Activated T-cell treated with anti-CD3 and anti-CD28 coated beads, Interleukin-2, amount 50 U/mL, for 24 hours (primary cell): Measurements from ENCODE around the gene ZNF747.
"Not testable (repeated sequence)": the region's sequence is repeated elsewhere in the genome, so short reads cannot be mapped to it uniquely, and the experiment has no call there.

Source experiments
- DNase-seq: peaks from one replicate; pipeline ENCODE4 v3.0.0-alpha.2; 2020
- H3K27ac Mint-ChIP-seq: 2 replicates; pipeline ENCODE4 v1.8.0; 2020; ENCODE audit warnings: mild to moderate bottlenecking, mixed read lengths
- H3K27me3 Mint-ChIP-seq: 2 replicates; pipeline ENCODE4 v1.8.0; 2020; ENCODE audit warnings: mixed read lengths
- H3K36me3 Mint-ChIP-seq: 2 replicates; pipeline ENCODE4 v1.8.0; 2020; ENCODE audit warnings: low read depth, mixed read lengths
- H3K4me1 Mint-ChIP-seq: 2 replicates; pipeline ENCODE4 v1.8.0; 2020; ENCODE audit warnings: low read depth, mixed read lengths
- H3K4me3 Mint-ChIP-seq: 2 replicates; pipeline ENCODE4 v1.8.0; 2020; ENCODE audit warnings: mild to moderate bottlenecking, moderate library complexity, mixed read lengths
- H3K9me3 Mint-ChIP-seq: 2 replicates; pipeline ENCODE4 v1.8.0; 2020; ENCODE audit warnings: mixed read lengths

ZNF747 gene

DNA sequence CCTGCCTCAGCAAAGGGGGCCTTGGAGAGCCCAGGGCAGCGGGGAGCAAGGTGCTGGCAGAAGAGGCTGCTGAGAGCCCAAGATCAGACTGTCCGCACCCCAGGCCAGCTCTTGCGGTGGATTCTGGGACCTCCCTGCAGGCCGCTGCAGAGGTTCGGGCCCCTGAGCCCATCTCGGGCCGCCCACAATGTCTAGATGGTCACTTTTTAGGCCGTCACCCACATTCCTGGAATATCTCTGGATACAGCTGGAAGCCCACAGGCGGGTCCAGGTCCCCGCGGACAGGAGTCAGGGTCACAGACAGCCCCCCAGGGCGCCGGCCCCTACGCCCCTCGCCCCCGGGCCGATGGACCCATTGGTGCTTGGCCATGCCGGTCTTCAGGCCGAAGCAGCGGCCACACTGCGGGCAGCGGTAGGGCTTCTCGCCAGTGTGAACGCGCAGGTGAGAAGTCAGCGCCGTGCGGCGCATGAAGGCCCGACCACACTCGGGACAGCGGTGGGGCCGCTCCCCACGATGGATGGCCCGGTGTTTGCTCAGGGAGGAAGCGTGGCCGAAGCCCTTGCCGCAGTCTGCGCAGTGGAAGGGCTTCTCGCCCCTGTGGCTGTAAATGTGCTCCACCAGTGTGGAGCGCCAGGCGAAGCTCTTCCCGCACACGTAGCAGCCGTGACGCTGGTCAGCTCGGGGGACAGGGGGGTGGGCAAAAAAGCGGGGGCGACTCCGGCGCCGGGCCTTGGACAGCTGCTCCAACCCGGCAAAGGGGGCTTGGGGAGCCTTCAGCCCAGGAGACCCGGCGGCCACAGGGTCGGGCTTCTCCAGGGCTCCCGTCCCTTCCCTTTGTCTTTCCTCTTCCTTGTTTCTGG lies 2.1 kb downstream of the ZNF747 start:
- Mint-ChIP-seq H3K9me3 (no peaks in the 10 kb centered on the region), H3K27me3 (no peaks in the 10 kb centered on the region), H3K4me1 (peaks cover 50% of the 10 kb centered on the region), H3K36me3 (peaks cover 62% of the 10 kb centered on the region), H3K27ac (peak overlapping the region; percentile 87), H3K4me3 (peak overlapping the region; percentile 85)
- DNase-seq, result no peak

DNA sequence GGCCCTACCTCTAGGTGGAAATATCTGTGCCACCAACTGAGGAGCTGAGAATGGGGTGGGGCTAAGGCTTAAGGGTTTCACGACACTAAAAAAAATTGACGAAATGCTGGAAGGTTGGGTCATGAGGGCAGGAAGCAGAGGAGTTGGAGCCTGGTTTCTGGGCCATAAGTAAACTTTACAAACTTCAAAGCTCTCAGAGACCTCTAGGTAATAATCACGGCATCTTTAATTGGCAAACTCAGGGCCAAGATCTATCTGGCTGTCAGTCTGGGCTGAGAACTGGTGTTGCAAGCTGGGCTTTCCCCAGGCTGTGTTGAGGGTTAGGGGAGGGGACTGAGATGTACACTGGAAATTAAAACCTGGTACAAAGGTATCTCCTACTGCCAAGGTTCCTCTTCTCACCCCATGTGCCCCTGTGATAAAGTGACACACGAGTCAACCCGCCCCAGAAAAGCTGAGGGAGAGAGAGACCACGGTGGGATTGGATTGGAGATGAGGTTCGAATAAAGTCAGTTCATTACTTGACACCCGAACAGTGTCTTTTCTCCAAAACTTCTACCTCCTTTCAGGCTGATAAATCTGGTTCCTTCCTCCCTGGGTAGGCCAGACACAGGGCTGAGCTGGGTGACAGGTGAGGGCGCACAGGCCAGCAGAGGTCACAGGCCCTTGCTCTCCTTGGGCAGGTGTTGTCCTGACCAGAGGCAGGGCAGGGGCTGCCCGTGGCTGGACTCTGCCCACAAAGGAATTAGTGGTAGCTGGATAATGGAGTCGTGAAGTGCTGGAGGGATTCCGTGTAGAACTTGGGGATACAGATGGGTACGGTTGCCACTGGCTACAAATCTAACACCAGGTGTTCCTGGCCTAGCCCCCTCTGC lies 4.3 kb downstream of the ZNF747 start:
- Mint-ChIP-seq H3K4me3 (no peak overlapping the region), H3K27ac (peak overlapping the region; percentile 76), H3K36me3 (peaks cover 41% of the 10 kb centered on the region), H3K27me3 (no peaks in the 10 kb centered on the region), H3K4me1 (peaks cover 40% of the 10 kb centered on the region), H3K9me3 (no peaks in the 10 kb centered on the region)
- no peak for DNase-seq

DNA sequence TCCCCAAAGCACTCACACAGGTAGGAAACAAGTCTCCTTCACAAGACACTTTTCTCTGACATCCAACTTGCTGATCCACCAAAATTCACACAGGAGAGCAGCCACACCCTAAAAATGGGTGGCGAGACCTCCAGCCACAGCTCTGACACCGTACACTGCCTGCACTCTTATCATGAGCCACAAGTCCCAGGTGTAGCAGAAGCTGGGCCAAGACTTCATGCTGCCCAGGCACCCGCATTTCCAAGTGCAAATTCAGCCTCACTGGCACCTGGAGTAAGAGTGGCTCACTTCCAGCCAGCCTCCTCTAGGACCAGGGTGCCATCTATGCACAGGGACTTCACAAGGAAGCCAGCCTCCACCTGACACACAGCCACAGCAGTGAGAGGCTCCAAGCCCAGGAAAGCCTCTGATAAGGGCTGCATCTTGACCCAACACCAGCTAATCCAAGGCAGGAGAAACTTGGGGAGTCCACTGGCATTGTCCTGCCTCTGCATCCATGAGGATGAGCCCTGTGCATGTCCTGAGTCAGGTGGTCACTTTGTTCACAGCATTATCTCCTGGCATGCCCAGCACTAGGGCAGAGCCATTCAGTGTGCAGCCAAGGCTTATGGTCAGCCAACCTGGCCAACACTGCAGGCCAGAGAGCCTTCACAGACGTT lies 5.7 kb downstream of the ZNF747 start:
- H3K4me1 Mint-ChIP-seq, result peaks cover 45% of the 10 kb centered on the region
- no peak overlapping the region for H3K4me3 Mint-ChIP-seq
- DNase-seq, result no peak
- H3K27me3 Mint-ChIP-seq, result no peaks in the 10 kb centered on the region
- H3K36me3 Mint-ChIP-seq, result peaks cover 37% of the 10 kb centered on the region
- H3K9me3 Mint-ChIP-seq, result no peaks in the 10 kb centered on the region
- H3K27ac Mint-ChIP-seq, result peak overlapping the region; percentile 73

DNA sequence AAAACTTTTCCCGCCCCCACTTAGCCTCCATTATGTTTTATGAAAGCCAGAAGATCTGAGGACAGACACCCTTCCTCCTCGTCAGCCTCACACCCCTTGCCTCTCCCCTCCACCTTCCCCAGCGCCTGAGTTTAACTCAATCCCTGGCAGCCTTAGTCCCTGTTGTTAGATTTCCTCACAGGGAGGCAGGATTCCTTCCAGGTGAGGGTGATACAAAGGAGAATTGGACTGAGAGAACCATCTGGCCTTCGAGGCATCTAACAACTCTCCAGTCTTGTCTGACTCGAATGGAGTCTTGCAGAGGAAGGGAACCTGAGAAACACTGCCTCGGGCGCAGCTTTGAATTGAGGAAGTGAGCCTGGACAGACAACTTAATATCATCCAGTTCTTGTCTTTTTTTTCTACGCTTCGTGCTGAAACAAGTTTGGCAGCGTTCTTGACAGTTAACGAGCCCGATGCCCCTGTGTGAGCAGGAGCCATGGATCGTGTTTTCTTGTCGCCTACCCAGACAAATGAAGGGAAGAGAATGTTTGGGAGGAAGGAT lies 7.0 kb downstream of the ZNF747 start:
- DNase-seq, result no peak

DNA sequence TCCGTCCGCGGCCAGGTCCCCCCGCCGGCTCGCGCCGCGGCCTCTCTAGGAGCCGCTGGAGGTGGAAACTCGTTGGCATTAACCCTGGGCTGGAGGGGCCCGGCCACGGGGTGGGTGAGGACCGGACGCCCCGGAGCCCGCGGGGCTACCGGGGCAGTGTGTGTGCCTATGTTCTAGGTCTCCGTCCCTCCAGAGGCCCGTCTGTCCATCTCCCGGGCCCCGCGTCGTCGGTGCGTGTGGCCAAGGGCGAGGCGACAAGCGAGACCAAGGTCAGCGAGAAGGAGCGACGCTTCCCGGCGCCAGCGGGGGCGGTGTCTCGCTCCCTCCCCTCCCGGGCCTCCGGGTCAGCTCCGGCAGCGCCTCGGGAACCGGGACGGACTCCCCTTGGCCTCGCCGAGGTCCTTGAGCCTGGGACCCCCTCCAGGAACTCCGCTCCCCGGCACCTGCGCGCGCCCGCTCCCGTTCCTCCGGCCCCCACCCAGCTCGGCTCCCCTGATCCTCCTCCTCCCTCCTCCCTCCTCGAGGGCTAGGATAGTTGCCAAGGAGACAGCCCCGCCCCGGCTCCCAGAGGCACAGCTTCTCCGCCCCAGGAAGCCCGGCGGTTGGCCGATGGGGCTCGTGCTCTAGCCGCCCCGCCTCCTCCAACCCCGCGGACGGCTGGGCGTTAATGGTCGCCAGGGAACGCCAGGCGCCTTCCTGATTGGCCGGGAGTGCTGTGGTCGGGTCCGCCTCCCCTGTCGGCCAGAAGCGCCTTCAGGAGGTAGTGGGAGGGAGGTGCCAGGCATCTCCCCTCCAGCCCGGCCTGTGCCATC lies 7.6 kb downstream of the ZNF747 start:
- peak; percentile 95 for DNase-seq
- no peaks in the 10 kb centered on the region for H3K9me3 Mint-ChIP-seq
- H3K27ac Mint-ChIP-seq, result peak overlapping the region; percentile 76
- peak overlapping the region; percentile 74 for H3K4me3 Mint-ChIP-seq
- peaks cover 28% of the 10 kb centered on the region for H3K36me3 Mint-ChIP-seq
- H3K4me1 Mint-ChIP-seq, result peaks cover 43% of the 10 kb centered on the region
- no peaks in the 10 kb centered on the region for H3K27me3 Mint-ChIP-seq

More for the DNA sequence above, 7.0 kb downstream of the ZNF747 start:
- peak overlapping the region; percentile 74 for H3K4me3 Mint-ChIP-seq
- peaks cover 42% of the 10 kb centered on the region for H3K4me1 Mint-ChIP-seq
- peaks cover 29% of the 10 kb centered on the region for H3K36me3 Mint-ChIP-seq
- H3K27me3 Mint-ChIP-seq, result no peaks in the 10 kb centered on the region
- peak overlapping the region; percentile 76 for H3K27ac Mint-ChIP-seq
- no peaks in the 10 kb centered on the region for H3K9me3 Mint-ChIP-seq

DNA sequence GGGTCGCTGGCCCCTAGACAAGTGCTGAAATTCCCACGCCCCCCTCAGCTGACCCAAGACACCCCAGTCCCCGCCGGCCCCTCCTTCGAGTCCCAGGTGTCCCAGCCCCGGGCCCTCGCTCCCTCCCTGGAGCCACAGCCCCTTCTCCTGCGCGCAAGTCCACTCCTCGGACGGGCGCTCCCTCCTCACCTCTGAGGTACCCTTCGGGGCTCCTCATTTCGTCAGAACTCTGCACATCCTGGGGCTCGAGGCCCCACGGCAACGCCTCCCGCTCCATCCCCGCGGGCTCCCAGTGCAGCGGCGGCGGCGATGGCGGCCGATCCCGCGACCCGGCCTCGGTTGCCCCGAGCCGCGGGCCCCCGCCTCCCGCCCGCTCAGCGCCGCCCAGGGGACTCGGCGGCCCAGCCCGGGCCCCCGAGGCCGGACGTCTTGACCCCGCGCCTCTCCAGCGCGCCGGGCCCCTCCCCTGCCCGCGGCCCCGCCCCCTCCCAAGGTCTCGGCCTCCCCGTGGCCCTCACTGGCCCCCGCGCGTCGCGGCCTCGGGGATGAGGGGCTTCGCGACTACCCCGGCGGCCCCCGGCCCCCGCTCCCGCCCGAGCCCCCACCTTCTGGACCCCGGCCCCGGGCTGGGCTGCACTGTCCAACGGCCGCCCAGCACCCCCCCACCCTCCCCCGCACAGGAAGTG lies 8.4 kb downstream of the ZNF747 start, which contains the start of gene ZNF768:
ZNF768 (minus strand) TSS at position 430 of the 686 bp plus-strand sequence; CDS start at position 277, 153 bp downstream.
- Mint-ChIP-seq H3K9me3 (no peaks in the 10 kb centered on the region), H3K36me3 (peaks cover 28% of the 10 kb centered on the region), H3K4me3 (peak within 1 kb of the TSS; percentile 81), H3K27me3 (no peaks in the 10 kb centered on the region), H3K4me1 (peaks cover 43% of the 10 kb centered on the region), H3K27ac (peak within 1 kb of the TSS; percentile 89)
- no peak for DNase-seq

DNA sequence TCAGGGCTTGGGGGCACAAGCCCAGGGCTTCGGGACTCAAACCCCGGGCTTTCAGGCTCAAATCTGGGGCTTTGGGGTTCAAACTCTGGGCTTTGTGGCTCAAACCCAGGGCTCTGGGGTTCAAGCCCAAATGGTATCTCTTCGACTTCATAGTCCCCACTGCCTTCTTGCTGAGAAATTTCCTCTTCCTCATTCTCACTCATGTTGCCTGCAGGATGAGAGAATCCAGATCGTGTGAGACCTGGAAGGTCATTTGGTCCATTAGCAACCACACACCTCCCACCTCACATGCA lies 8.9 kb downstream of the ZNF747 start:
- Mint-ChIP-seq H3K36me3 (peaks cover 26% of the 10 kb centered on the region), H3K4me1 (peaks cover 39% of the 10 kb centered on the region), H3K27ac (peak overlapping the region; percentile 89), H3K9me3 (no peaks in the 10 kb centered on the region), H3K27me3 (no peaks in the 10 kb centered on the region), H3K4me3 (peak overlapping the region; percentile 81)
- DNase-seq, result no peak

DNA sequence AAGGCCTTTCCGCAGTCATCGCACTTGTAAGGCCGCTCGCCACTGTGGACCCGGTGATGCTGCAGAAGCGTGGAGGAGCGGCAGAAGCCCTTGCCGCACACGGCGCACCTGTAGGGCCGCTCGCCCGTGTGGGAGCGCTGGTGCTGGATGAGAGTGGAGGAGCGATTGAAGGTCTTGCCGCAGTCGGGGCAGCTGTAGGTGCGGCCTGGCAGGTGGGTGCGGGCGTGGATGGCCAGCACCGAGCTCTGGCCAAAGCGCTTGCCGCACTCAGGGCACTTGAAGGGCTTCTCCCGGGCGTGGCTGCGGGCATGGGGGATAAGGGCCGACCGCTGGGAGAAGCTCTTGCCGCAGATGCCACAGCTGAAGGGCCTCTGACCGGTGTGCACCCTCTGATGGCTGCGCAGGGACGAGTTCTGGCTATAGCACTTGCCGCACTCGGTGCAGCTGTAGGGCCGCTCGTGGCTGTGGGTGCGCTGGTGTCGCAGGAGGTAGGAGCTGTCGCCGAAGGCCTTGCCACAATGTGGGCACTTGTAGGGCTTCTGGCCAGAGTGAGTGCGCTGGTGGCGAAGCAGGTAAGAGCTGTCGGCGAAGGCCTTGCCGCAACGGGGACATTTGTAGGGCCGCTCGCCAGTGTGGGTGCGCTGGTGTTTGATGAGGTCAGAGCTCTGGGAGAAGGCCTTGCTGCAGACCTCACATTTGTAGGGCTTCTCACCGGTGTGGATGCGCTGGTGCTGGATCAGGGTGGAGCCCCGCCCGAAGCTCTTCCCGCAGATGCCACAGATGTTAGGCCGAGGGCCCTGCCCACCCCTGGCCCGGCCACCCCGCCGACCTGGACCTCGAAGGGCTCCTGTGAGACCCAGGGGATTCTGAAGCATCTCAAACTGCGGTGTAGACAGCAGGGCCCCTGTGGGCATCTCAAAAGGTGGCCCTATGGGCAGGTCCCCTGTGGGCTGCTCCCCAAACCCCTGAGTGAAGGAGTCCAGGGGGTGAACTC lies 9.8 kb downstream of the ZNF747 start:
- Mint-ChIP-seq H3K27ac (peak overlapping the region; percentile 83), H3K4me3 (peak overlapping the region; percentile 48), H3K4me1 (peaks cover 30% of the 10 kb centered on the region), H3K9me3 (no peaks in the 10 kb centered on the region), H3K27me3 (no peaks in the 10 kb centered on the region), H3K36me3 (peaks cover 32% of the 10 kb centered on the region)
- DNase-seq, result no peak

DNA sequence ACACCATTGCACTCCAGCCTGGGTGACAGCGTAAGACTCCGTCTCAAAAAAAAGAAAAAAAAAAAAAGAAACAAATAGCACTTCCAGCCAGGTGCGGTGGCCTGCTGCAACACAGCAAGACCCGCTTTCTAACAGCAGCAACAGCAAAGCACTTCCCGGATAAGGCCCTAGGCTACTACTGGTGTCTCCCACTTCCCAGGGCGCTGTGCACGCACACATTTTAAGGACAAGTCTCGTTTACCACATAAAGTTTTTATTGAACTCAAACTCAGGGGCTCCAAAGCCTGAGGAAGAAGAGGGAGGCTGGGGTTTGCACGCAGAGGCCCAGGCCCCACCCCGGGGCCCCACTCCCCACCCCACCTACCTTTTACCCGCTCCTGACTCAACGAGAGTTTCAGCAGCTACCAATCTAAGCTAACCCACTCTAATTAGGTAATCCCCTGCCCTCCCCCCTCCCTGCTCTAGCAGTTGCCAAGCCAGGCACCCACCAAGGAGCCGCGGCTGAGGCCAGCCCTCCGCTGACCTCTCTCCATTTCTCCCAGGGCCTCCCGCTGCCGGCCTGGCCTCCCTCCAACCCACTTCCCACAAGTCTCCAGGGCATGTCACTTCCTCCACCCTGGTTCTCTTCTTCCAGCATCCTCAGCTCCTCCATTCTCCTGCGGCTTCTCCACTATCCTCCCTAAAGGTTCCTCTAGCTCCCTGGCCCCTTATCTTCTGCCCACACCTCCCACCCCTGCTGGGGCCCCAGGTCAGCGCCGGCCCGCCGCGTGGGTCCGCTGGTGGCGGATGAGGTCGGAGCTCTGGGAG lies 10.7 kb downstream of the ZNF747 start:
- DNase-seq, result no peak
- peaks cover 41% of the 10 kb centered on the region for H3K36me3 Mint-ChIP-seq
- peak overlapping the region; percentile 48 for H3K4me3 Mint-ChIP-seq
- peak overlapping the region; percentile 83 for H3K27ac Mint-ChIP-seq
- peaks cover 26% of the 10 kb centered on the region for H3K4me1 Mint-ChIP-seq
- H3K9me3 Mint-ChIP-seq, result no peaks in the 10 kb centered on the region
- no peaks in the 10 kb centered on the region for H3K27me3 Mint-ChIP-seq

DNA sequence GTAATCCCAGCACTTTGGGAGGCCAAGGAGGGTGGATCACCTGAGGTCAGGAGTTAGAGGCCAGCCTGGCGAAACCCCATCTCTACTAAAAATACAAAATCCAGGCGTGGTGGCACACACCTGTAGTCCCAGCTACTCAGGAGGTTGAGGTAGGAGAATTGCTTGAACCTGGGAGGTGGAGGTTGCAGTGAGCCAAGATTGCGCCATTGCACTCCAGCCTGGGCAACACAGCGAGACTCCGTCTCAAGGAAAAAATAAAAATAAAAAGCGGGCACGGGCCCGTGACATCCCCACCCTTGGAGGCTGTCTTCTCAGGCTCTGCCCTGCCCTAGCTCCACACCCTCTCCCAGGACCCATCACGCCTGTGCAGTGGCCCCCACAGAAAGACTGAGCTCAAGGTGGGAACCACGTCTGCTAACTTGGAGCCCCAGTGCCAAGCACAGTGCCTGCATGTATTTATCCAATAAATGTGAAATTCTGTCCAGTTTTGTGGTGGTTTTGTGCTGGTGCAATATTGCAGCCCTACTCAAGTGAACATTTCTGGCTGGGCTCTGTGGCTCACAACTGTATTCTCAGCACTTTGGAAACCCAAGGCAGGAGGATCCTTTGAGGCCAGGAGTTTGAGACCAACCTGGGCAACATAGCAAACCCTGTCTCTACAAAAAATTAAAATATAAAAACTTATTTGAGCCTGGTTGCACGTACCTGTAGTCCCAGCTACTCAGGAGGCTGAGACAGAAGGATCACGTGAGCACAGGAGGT lies 11.8 kb downstream of the ZNF747 start:
- H3K4me3 Mint-ChIP-seq, H3K27me3 Mint-ChIP-seq, H3K9me3 Mint-ChIP-seq, DNase-seq: not testable (repeated sequence)
- H3K27ac Mint-ChIP-seq, result peak overlapping the region; percentile 52
- H3K36me3 Mint-ChIP-seq, result peaks cover 52% of the 10 kb centered on the region
- peaks cover 19% of the 10 kb centered on the region for H3K4me1 Mint-ChIP-seq

DNA sequence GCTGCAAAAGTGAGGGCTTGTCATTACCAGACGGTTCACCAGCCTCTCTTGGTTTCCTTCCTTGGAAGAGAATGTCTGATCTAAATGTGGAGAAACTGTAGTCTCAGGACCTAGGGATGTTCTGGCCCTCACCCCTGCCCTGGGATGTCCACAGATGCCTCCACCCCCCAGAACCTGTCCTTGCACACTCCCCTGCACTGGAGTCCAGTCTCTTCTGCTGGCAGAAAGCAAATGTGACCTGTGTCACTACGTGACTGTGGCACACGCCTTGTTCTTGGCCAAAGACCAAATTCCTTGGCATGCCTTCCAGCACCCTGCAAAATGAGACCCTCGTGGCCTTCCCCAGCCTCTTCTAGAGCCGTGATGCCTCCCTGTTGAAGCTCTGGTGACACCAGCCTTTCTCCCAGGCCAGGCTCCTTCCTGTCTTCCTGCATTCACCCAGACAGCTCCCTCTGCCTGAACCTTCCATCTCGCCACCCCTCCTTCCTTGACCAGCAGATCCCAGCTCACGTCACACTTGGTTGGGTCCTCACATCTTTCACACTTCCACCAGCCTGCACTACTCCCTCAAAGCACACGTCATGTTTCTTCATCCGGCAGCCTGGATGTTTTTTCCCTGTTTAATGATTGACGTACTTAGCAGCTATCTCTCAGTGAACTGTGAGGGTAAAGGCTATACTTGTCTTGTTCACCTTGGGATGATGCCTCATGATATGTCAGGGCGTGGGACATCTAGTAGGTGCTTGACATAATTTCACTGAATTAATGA lies 12.6 kb downstream of the ZNF747 start:
- no peaks in the 10 kb centered on the region for H3K9me3 Mint-ChIP-seq
- H3K36me3 Mint-ChIP-seq, result peaks cover 60% of the 10 kb centered on the region
- H3K4me3 Mint-ChIP-seq, result no peak overlapping the region
- no peaks in the 10 kb centered on the region for H3K27me3 Mint-ChIP-seq
- peaks cover 13% of the 10 kb centered on the region for H3K4me1 Mint-ChIP-seq
- no peak for DNase-seq
- H3K27ac Mint-ChIP-seq, result peak overlapping the region; percentile 46
